HG02588 (cell line): ENCODE measurements around the gene COX17.

Experiments used
- ATAC-seq: cut with Tn5 transposase; IDR thresholded peaks from one replicate; pipeline ENCODE4 v1.9.1; 2021; ENCODE audit warnings: mild to moderate bottlenecking, moderate library complexity; ENCODE audit not compliant: unreplicated experiment

Gene COX17

GRCh38 chr3:119625451-119626153, 51.6 kb downstream of the COX17 start:
- no peak for ATAC-seq

- ATAC-seq, result no peak
These were observed 53.0 kb downstream of the COX17 start for GRCh38 chr3:119624002-119624720.

- ATAC-seq, result no peak
These were observed 56.3 kb downstream of the COX17 start for GRCh38 chr3:119620899-119621298.
